GM21526 (cell line): ENCODE measurements around the gene TMBIM1.
"Not testable (repeated sequence)": the region's sequence is repeated elsewhere in the genome, so short reads cannot be mapped to it uniquely, and the experiment has no call there.

ENCODE experiments used
- ATAC-seq: cut with Tn5 transposase; IDR thresholded peaks from one replicate; pipeline ENCODE4 v1.9.1; 2021; ENCODE audit warnings: moderate library complexity; ENCODE audit not compliant: unreplicated experiment, low FRiP score

The TMBIM1 gene

DNA sequence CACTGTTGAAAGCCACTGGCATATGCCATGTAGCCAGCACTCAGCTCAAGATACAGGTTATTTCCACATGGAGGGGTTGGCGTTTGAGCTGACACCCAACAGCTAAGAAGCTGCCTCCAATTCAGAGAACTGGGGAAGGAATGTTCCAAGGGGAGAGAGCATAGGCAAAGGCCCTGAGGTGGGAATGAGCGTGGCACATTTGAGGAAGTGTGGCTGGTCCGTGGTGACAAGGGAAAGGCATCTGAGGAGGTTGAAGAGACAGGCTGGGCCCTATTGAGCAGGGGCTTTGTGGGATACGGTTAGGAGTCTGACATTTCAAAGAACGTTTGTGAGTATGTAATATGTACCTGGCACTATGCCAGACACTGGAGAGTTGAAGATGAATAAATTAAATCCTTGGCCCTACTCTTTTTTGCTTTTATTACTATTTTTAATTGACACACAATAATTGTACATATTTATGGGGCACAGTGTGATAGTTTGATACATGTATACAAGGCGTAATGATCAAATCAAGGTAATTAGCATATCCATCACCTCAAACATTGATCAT lies 27.6 kb upstream of the TMBIM1 start:
- no peak for ATAC-seq

DNA sequence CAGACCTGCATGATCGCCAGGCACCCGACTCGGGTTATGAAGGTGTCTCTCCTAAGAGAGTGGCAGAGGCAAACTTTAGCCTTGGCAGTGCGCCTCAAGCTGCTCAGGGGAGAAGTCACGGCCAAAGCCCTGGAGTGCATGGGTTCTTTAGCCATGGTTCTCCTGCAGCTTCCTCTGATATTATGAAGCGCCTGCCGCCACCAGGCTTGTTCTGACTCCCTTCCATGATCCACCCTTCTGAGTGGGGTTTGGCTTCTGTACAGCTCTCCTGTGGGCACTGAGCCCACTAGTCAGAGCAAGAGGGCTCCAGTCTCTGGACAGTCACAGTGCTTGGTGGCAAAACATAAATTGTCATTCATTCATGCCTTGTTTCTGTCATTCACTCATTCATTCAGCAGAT lies 25.9 kb upstream of the TMBIM1 start:
- ATAC-seq: no peak

- no peak for ATAC-seq
Measured at GRCh38 chr2:218317835-218318234, 25.5 kb upstream of the TMBIM1 start.

DNA sequence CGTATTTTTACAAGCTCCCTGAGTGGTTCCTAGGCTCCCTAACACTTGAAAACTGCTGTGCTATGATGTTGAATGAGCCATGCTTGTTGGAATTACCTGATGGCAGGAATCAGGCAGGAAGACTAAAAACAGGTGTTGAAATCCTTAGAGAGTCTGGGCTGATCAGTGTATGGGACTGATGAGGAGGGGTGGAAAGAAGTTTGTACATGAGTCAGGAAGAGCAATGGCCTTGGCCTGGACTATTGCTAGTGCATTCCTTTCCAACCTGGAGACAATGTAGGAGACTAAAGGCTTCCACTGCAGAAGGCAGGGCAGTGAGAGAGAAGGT lies 25.0 kb upstream of the TMBIM1 start:
- no peak for ATAC-seq

- no peak for ATAC-seq
Measured at GRCh38 chr2:218315397-218315796, 23.1 kb upstream of the TMBIM1 start.

- not testable (repeated sequence) for ATAC-seq
Measured at GRCh38 chr2:218314764-218315163, 22.5 kb upstream of the TMBIM1 start.

DNA sequence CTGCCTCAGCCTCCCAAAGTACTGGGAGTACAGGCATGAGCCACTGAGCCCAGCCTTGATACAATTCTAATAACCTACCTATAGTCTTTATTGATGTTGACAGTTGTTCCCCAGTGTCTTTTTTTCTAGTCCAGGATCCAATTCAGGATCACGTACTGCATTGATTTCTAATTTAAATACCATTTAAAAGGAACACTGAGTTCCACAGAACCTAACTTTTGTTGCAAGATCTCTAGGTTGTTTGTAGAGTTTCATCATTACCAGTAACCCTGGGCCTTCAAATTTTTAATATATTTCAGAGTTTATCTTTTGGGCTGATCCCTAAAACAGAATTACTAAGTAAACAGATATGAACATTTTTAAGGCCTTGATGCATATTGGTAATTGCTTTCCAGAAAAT lies 21.1 kb upstream of the TMBIM1 start:
- ATAC-seq: no peak

DNA sequence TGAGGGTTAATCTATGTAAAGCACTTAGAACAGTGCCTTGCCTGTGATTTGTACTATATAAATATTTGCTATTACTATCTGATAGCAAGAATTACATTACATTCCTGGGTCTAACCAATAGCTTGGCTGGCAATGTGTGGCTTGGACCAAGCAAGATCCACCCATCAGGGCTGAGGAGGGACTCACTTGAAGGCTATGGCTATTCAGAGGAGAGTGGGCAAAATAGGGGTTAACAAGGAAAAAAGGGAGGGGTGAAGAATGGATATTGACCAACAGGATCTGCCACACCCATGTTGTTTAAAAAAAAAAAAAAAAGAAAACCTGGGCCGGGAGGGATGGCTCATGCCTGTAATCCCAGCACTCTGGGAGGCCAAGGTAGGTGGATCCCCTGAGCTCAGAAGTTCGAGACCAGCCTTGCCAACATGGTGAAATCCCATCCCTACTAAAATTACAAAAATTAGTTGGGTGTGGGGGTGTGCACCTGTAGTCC lies 20.0 kb upstream of the TMBIM1 start:
- ATAC-seq: no peak

GRCh38 chr2:218311541-218312266 lies 19.4 kb upstream of the TMBIM1 start:
- ATAC-seq: not testable (repeated sequence)

- no peak for ATAC-seq
Measured at GRCh38 chr2:218310853-218311540, 18.7 kb upstream of the TMBIM1 start.

DNA sequence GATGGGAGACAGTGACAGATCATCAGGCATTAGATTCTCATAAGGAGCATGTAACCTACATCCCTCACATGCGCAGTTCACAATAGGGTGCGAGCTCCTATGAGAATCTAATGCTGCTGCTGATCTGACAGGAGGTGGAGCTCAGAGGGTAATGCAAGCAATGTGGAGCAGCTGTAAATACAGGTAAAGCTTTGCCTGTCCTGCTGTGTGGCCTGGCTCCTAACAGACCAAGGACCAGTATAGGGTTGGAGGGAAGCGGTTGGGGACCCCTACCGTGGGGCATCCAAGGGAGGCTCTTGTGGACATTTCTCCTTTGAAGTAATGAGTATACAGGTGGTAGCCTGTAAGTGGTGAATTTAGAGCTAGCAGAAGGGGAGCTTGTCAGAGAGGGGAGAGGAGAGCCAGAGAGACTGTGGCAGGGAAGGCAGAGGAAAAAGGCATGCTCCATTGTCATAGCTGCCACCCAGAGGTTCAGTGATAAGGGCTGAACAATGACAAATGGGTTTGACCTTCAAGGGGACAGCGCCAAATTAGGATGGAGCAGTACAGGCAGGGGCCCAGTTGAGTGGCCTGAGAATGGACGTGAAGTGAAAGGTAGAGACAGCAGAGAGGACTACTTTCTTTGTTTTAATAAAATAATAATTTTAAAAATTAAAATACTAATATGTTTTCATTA lies 15.2 kb upstream of the TMBIM1 start:
- no peak for ATAC-seq

GRCh38 chr2:218306184-218306920 lies 14.0 kb upstream of the TMBIM1 start:
- no peak for ATAC-seq

GRCh38 chr2:218305383-218305782 lies 13.1 kb upstream of the TMBIM1 start:
- ATAC-seq: no peak

- peak; percentile 72 for ATAC-seq
Measured at GRCh38 chr2:218301176-218301819, 9.0 kb upstream of the TMBIM1 start.

DNA sequence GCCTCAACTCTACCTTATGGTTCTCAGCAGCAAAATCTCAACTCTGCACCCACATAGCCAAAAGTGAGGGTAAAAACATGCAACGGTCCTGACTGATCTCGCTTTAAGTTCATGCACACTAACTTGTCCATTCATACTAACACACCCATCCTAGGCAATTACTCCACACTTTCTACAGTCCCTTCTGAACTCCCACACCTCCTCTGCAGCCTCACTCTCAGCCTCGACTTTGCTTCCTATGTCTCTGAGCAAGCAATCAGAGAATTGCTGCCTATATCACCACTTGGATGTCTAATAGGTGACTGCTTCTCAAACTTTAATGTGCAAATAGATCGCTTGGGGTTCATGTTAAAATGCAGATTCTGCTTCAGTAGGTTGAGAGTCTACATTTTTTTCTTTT lies 7.8 kb upstream of the TMBIM1 start:
- ATAC-seq: no peak

DNA sequence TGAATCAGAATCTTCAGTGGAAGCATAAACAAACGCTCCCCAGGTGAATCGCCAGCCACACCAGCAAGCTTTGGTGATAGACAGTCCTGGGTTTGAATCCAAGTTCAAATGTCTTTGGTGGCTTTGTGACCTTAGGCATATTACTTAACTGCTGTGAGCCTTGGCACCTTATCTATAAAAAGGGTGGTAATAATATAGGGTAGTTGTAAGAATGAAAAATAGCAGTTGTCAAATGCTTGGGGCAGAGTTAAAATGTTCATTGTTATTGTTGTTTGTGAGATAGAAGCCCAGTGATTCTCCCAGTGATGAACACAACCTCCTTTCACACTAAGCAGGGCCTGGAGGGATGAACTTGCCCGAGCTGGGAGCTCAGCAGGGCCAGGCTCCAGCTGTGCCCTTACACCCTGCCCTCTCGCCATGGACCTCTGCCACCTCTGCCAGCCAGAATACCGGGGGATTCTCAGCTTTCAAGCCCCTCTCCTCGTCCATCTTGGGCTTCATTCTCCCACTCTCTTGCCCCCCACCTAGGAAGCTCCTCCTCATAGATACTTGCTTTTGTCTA lies 6.1 kb upstream of the TMBIM1 start:
- ATAC-seq: no peak

- ATAC-seq: no peak
Measured at GRCh38 chr2:218296847-218297246, 4.5 kb upstream of the TMBIM1 start.

- ATAC-seq: no peak
Measured at GRCh38 chr2:218296200-218296599, 3.9 kb upstream of the TMBIM1 start.

DNA sequence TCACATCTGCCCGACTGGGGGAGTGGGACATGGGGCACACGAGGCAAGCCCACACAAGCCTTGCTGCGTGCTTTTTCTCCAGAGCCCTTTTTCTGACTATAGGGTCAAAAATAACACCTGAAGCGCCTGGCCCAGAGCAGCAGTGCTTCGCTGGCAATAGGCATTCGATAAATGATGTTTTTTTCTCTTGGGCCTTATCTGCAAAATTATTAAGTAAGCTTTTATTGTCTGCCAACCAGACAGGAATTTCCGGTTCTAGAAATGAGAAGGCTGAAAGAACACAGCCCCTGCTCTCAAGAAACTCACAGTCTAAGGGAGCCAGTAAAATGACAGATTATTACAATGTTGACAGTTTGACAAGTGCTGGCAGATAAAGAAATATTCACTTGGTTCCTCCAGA lies 2.7 kb upstream of the TMBIM1 start:
- ATAC-seq: no peak
